Activated CD4-positive, alpha-beta memory T cell treated with anti-CD3 and anti-CD28 coated beads, Interleukin-2, amount 10 ng/mL, durations not matched to agents 7 days and 5 days (primary cell): Measurements from ENCODE around the gene TGFBR3L. TPM values are rescaled to one million over a fixed set of nuclear protein-coding genes. Genes with fewer than 3 reads are reported as not detected.

Experiments used
- CTCF ChIA-PET: fragments of 350-600 bp; sonication (Branson Sonifier 250); formaldehyde crosslinking; loops from one replicate; lab custom pipeline; 2021; ENCODE audit warnings: antibody characterized with exemption, inconsistent platforms; lab: Charles Lee
- POLR2A ChIA-PET: fragments of 350-600 bp; sonication (Branson Sonifier 250); formaldehyde crosslinking; loops from one replicate; lab custom pipeline; 2021; ENCODE audit warnings: antibody characterized with exemption; lab: Charles Lee
- DNase-seq: peaks from one replicate; pipeline ENCODE4 v3.0.0-alpha.2; 2020
- H3K27ac Mint-ChIP-seq: one replicate; pipeline ENCODE4 v1.8.0; 2021; ENCODE audit warnings: mild to moderate bottlenecking, mixed read lengths
- H3K27me3 Mint-ChIP-seq: one replicate; pipeline ENCODE4 v1.8.0; 2021; ENCODE audit warnings: mixed read lengths
- H3K36me3 Mint-ChIP-seq: one replicate; pipeline ENCODE4 v1.8.0; 2021; ENCODE audit warnings: low read depth, mixed read lengths
- H3K4me1 Mint-ChIP-seq: one replicate; pipeline ENCODE4 v1.8.0; 2021; ENCODE audit warnings: mixed read lengths
- H3K4me3 Mint-ChIP-seq: one replicate; pipeline ENCODE4 v1.8.0; 2021; ENCODE audit warnings: mild to moderate bottlenecking, mixed read lengths
- H3K9me3 Mint-ChIP-seq: one replicate; pipeline ENCODE4 v1.8.0; 2021; ENCODE audit warnings: mixed read lengths
- total RNA-seq, 2 experiments: library from RNA; stranded (reverse); gene quantifications; one replicate each; pipeline ENCODE4 v1.2.3, GENCODE V29; 2021

TGFBR3L gene
- total RNA-seq, 2 experiments from 2014 or later, result 4.2 to 4.6 TPM

DNA sequence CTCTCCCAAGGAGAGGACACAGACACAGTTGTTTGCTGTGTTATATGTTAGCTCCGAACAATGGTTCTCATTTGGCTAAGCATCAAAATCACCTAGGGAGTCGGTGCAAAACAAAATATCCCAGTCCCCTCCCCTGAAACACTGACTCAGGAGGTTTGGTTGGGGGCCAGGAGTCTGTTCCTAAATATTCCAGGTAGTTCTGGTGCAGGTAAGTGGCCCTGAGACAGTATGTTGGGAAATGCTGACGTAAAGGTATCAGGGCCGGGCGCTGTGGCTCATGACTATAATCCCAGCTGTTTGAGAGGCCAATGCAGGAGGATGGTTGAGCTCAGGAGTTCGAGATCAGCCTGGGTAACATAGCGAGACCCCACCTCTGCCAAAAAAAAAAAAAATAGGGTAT lies 13.3 kb upstream of the TGFBR3L start:
- H3K27ac Mint-ChIP-seq, result no peak overlapping the region
- no peak for DNase-seq
- peaks cover 17% of the 10 kb centered on the region for H3K36me3 Mint-ChIP-seq
- CTCF ChIA-PET, result interaction anchor here (1.1 to 1.4 kb wide), 4 partner anchors 18 to 333 kb away, joined by 3 to 6 read pairs (median 4); no protein-coding TSS in a partner anchor
- POLR2A ChIA-PET, result interaction anchor here (0.9 kb wide), 1 partner anchor 19 kb away, joined by 5 read pairs; the partner anchor contains the start of gene SNAPC2
- no peaks in the 10 kb centered on the region for H3K27me3 Mint-ChIP-seq
- no peak overlapping the region for H3K4me3 Mint-ChIP-seq
- H3K4me1 Mint-ChIP-seq, result peaks cover 30% of the 10 kb centered on the region
- H3K9me3 Mint-ChIP-seq, result no peaks in the 10 kb centered on the region

DNA sequence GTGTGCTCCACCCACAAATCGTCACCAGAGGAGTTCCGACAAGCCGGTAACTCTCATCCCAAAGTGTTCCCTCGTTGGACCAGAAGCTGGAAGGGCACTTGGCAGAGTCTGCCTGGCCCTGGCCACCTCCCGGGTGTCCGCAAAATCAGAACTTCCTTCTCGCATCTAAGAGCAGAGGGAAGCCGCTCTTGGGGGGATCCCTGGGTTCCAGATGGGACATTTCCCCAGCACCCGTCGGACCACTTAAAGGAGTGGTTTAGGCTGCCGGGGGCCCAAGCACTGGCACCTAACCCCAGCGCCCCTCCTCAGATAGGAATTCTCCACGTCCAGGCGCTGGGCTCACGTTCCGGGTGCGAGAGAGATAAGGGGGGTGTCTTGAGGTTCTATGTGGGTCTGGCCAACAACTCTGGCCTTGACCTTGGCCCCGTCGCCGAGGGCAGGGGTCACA lies 11.8 kb upstream of the TGFBR3L start:
- H3K9me3 Mint-ChIP-seq, result no peaks in the 10 kb centered on the region
- peak overlapping the region; percentile 84 for H3K4me3 Mint-ChIP-seq
- no peak for DNase-seq
- H3K4me1 Mint-ChIP-seq, result peaks cover 30% of the 10 kb centered on the region
- H3K27ac Mint-ChIP-seq, result peak overlapping the region; percentile 89
- no peaks in the 10 kb centered on the region for H3K27me3 Mint-ChIP-seq
- peaks cover 17% of the 10 kb centered on the region for H3K36me3 Mint-ChIP-seq
- CTCF ChIA-PET, result interaction anchor here (0.8 to 2.5 kb wide), 8 partner anchors 16 to 335 kb away, joined by 3 to 24 read pairs (median 6); partner anchors contain the start of genes SNAPC2, TIMM44 and TRAPPC5
- POLR2A ChIA-PET, result interaction anchor here (0.8 to 1.6 kb wide), 8 partner anchors 9 to 273 kb away, joined by 3 to 25 read pairs (median 7); partner anchors contain the start of genes PET100, SNAPC2, TIMM44 and TRAPPC5

DNA sequence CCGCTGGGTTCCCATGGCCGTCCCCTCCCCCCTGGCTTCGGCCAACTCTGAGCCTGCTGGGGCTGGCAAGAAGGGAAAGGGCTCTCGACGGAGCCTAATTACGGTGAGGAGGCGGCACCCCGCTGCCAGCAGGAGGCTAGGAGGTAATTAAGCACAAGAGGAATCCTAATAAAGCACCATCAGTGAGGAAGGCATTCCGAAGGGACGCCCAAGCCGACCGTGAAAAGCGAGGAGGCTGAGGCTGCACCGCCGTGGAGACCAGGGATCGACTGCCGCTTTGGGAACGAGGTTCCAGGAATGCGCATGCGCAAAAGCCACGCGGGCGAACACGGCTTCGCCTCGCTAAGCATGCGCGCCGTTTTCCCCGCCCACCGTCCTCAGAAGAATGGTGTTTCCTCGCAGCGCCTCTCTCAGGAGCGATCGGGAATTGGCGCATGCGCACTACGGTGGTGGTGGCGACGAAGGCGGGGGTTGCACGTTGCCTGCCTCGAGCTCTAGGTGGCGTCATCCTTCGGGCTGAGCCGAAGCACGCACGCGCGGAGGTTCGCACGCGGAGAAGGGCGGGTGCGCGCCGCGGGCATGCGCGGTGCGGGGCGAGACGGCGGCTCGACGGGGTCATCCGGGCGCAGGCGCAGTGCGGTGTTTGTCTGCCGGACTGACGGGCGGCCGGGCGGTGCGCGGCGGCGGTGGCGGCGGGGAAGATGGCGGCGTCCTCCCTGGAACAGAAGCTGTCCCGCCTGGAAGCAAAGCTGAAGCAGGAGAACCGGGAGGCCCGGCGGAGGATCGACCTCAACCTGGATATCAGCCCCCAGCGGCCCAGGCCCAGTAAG lies 11.2 kb upstream of the TGFBR3L start, which contains the start of gene MAP2K7:
TSS of gene MAP2K7 (plus strand) at position 634 of the 830 bp plus-strand sequence. CDS start at position 702, 68 bp downstream.
- peak within 1 kb of the TSS; percentile 89 for H3K27ac Mint-ChIP-seq
- POLR2A ChIA-PET, result interaction anchor here (0.8 to 1.6 kb wide), 8 partner anchors 8 to 274 kb away, joined by 3 to 25 read pairs (median 7); partner anchors contain the start of genes PET100, SNAPC2, TIMM44 and XAB2
- H3K27me3 Mint-ChIP-seq, result no peaks in the 10 kb centered on the region

DNA sequence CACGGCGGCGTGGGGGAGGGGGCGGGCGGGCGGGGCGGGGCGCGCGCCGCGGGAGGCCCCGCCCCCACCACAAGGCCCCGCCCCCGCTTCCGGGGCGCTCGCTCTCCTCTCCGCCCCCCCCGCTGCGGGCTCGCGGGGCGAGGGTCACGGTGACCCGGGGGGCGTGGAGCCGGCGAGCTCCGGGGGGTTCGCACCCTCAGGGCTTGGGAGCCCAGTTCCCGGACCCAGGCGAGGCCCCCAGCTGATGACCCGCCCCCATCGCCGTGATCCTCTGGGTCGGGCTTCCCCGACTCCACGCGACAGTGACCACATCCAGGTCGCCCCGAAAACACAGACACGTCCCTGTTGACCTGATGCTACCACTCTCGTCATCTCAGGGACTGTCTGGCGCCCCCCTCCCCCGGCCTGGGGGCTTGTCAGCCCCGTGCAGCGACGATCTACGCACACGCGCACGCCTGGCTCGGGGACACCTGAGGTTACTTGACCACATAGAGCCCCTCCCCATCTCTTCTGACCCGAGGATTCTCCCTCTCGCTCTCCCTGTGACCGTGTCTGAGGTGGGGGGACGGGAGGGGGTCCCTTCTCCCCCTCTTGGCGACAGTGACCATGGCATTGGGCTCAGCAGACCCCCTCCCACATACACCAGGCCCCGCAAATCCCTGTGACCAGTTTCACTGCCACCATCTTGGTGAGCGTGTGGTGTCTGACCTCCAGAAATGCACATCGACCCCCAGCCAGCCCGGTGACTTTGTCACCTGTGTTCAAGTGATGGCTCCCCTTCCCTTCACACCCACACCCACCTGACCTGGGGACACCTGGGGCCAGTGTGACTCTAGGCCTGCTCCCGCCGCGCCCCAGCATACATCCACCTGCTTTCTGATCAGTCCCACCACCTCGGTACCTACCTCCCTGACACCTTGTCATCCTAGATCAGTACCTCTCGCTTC lies 10.3 kb upstream of the TGFBR3L start:
- H3K36me3 Mint-ChIP-seq, result peaks cover 17% of the 10 kb centered on the region
- H3K4me1 Mint-ChIP-seq, result peaks cover 30% of the 10 kb centered on the region
- no peaks in the 10 kb centered on the region for H3K27me3 Mint-ChIP-seq
- H3K27ac Mint-ChIP-seq, result peak overlapping the region; percentile 83
- peak; percentile 76 for DNase-seq
- ChIA-PET CTCF (interaction anchor here (0.5 to 2.5 kb wide), 14 partner anchors 14 to 336 kb away, joined by 3 to 24 read pairs (median 4); partner anchors contain the start of genes SNAPC2, TIMM44 and TRAPPC5), POLR2A (interaction anchor here (0.7 to 1.6 kb wide), 9 partner anchors 7 to 275 kb away, joined by 3 to 25 read pairs (median 6); partner anchors contain the start of genes PET100, SNAPC2, TIMM44 and XAB2)
- no peaks in the 10 kb centered on the region for H3K9me3 Mint-ChIP-seq
- H3K4me3 Mint-ChIP-seq, result peak overlapping the region; percentile 85

More for the DNA sequence above, 11.2 kb upstream of the TGFBR3L start, which contains the start of gene MAP2K7:
- CTCF ChIA-PET, result interaction anchor here (0.5 to 2.5 kb wide), 14 partner anchors 15 to 335 kb away, joined by 3 to 24 read pairs (median 4); partner anchors contain the start of genes SNAPC2, TIMM44 and TRAPPC5
- no peaks in the 10 kb centered on the region for H3K9me3 Mint-ChIP-seq
- H3K36me3 Mint-ChIP-seq, result peaks cover 17% of the 10 kb centered on the region
- H3K4me3 Mint-ChIP-seq, result peak within 1 kb of the TSS; percentile 85
- peak; percentile 100 for DNase-seq
- peaks cover 30% of the 10 kb centered on the region for H3K4me1 Mint-ChIP-seq

DNA sequence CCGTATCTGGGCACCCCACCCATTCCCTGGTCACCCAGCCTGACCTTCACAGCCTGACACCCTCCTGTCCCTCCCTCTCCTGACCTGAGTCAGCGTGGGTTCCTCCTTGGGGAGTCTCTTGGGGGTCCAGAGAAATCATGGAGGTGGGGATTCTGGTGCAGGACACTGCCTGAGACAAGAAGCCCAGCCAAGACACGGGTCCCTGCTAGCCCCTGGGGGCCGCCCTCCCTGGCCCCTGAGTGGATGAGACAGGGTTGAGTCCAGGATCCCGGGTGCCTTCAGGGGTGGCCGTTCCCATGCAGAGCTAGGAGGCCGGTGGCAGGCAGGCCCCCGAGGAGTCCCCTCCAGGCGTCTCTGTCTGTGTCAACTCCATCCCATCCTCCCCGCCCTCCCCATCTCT lies 9.4 kb upstream of the TGFBR3L start:
- CTCF ChIA-PET, result no interaction called here

DNA sequence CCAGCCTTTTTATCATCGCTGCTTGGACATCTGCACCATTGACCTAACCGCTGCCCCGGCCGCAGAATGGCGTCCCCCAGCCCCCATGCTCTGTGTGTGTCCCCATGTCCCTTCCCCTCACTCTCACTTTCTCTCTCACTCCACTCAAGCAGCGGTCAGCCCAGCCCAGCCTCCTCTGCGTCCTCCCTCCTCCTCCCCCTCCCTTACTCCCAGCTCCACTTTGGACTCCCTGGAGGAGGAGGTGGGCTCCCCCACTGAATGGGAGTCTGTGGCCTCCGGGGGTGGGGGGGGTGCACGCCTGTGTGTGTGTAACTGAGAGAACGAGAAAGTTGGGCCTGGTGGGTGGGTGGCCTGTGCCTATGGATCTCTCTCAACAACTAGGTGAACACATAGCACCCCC lies 8.8 kb upstream of the TGFBR3L start:
- peaks cover 30% of the 10 kb centered on the region for H3K4me1 Mint-ChIP-seq
- H3K36me3 Mint-ChIP-seq, result peaks cover 23% of the 10 kb centered on the region
- no peaks in the 10 kb centered on the region for H3K27me3 Mint-ChIP-seq
- peak overlapping the region; percentile 56 for H3K4me3 Mint-ChIP-seq
- DNase-seq, result no peak
- ChIA-PET CTCF (no interaction called here), POLR2A (no interaction called here)
- no peaks in the 10 kb centered on the region for H3K9me3 Mint-ChIP-seq
- no peak overlapping the region for H3K27ac Mint-ChIP-seq

More for the DNA sequence above, 9.4 kb upstream of the TGFBR3L start:
- POLR2A ChIA-PET, result no interaction called here
- peak overlapping the region; percentile 85 for H3K4me3 Mint-ChIP-seq
- H3K9me3 Mint-ChIP-seq, result no peaks in the 10 kb centered on the region
- DNase-seq, result no peak
- H3K27ac Mint-ChIP-seq, result peak overlapping the region; percentile 83
- H3K27me3 Mint-ChIP-seq, result no peaks in the 10 kb centered on the region
- peaks cover 17% of the 10 kb centered on the region for H3K36me3 Mint-ChIP-seq
- H3K4me1 Mint-ChIP-seq, result peaks cover 30% of the 10 kb centered on the region

DNA sequence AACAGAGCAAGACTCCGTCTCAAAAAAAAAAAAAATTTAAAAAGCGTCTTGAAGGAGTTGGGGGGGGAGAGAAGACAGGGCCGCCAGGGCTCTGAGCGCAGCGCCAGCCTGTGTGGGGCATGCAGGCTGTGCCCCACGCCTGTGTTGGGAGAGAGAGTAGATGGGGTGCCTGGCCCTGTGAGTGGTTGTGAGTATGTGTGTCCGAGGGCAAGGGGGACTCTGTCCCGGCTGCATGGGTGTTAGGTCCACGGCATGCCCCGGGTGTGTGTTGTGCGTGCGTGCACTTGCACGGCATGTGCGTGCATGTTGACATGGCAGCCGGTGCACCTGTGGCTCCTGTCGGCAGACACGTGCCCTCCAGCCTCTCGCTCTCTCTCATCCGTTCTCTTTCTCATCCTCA lies 7.5 kb upstream of the TGFBR3L start:
- CTCF ChIA-PET, result no interaction called here
- Mint-ChIP-seq H3K27ac (no peak overlapping the region), H3K36me3 (peaks cover 31% of the 10 kb centered on the region), H3K9me3 (no peaks in the 10 kb centered on the region), H3K27me3 (no peaks in the 10 kb centered on the region), H3K4me3 (no peak overlapping the region), H3K4me1 (peaks cover 29% of the 10 kb centered on the region)
- POLR2A ChIA-PET, result interaction anchor here (3.8 kb wide), 1 partner anchor 14 kb away, joined by 17 read pairs; the partner anchor contains the start of gene SNAPC2
- DNase-seq, result no peak

DNA sequence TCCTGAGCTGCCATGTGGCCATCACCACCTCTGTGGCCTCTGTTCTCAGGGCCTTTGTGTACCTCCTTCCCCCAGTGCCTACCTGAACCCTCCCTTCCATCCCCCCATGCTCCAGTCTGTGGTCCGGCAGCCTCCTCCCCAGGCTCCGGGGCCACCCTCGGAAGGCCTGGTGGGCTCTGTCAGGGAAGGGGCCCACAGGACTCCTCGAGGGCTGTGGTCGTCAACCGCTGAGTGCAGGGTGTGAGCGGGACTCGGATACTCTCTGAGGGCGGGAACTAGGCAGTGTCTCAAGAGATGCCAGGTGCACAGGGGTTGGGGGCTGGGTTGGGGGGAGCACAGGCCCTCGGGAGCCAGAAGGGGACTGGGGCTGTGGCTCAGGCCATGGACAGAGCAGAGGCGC lies 7.1 kb upstream of the TGFBR3L start:
- ChIA-PET CTCF (no interaction called here), POLR2A (interaction anchor here (3.8 kb wide), 1 partner anchor 13 kb away, joined by 17 read pairs; the partner anchor contains the start of gene SNAPC2)
- Mint-ChIP-seq H3K9me3 (no peaks in the 10 kb centered on the region), H3K4me3 (no peak overlapping the region), H3K27me3 (no peaks in the 10 kb centered on the region), H3K36me3 (peaks cover 32% of the 10 kb centered on the region), H3K4me1 (peaks cover 27% of the 10 kb centered on the region), H3K27ac (no peak overlapping the region)
- DNase-seq, result no peak

DNA sequence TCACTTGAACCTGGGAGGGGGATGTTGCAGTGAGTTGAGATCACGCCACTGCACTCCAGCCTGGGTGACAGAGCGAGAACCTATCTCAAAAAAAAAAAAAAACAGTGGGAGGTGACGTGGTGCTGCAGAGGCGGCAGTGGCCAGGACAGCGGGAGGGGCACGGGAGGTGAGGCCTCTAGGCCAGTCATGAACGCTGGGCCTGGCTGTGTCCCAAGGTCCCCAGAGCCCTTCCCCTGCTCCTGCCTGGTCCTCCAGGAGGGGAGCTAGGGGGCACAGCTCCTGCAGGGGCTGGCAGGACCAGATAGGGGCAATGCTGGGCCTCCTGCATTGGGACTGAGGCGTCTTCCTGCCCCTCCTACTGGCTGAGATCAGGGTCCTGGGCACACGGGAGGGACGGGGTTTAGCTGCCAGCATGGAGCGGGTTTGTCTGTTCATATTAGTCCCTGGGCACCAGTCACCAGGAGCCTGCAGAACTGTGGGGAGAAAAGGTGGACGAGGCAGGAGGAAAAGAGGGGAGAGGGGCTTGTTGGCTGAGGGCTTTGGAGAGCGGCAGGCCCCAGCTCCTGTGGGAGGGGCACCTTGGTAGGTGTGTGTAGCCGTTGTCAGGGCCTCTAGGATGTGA lies 6.4 kb upstream of the TGFBR3L start:
- no peaks in the 10 kb centered on the region for H3K9me3 Mint-ChIP-seq
- H3K27me3 Mint-ChIP-seq, result no peaks in the 10 kb centered on the region
- CTCF ChIA-PET, result no interaction called here
- peaks cover 38% of the 10 kb centered on the region for H3K36me3 Mint-ChIP-seq
- H3K4me1 Mint-ChIP-seq, result peaks cover 22% of the 10 kb centered on the region
- POLR2A ChIA-PET, result interaction anchor here (3.8 kb wide), 1 partner anchor 13 kb away, joined by 17 read pairs; the partner anchor contains the start of gene SNAPC2
- no peak overlapping the region for H3K4me3 Mint-ChIP-seq
- DNase-seq, result no peak
- no peak overlapping the region for H3K27ac Mint-ChIP-seq

DNA sequence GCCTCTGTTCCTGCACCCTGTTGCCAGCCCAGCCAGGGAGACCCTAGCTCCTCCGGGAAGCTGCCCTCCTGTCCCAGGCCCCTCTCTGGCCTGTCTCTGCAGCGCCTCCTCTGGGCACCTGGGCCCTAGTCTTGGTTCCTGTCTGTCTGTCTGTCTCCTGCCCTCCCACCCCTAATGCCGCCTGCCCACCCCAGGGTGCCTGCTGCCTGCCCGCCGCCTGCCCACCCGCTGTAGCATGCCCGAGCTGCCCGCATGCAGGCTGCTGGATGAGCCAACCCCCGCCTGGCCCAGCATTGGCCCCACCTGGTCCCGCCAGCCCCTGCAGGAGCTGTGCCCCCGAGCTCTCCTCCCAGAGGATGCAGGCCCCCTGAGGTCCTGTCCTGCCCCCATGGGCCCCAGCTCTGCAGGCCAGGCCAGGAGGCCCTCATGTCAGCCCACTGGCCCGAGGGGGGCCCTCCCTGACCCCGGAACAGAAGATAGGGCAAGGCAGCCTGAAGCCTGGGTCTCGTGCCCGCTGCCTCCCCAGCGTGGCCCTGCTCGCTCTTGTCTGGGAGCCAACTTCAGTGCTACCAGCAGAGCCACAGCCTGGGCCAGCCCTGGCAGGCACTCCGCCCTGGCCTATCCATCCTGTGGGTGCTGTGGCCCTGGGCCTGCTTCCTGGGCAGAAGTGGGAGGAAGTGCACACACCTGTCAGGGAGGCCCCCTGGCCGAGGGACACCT lies 5.7 kb upstream of the TGFBR3L start:
- CTCF ChIA-PET, result no interaction called here
- H3K27ac Mint-ChIP-seq, result no peak overlapping the region
- POLR2A ChIA-PET, result interaction anchor here (3.8 kb wide), 1 partner anchor 12 kb away, joined by 17 read pairs; the partner anchor contains the start of gene SNAPC2
- no peak for DNase-seq
- H3K27me3 Mint-ChIP-seq, result no peaks in the 10 kb centered on the region
- peaks cover 35% of the 10 kb centered on the region for H3K36me3 Mint-ChIP-seq
- H3K4me1 Mint-ChIP-seq, result peaks cover 18% of the 10 kb centered on the region
- no peak overlapping the region for H3K4me3 Mint-ChIP-seq
- H3K9me3 Mint-ChIP-seq, result no peaks in the 10 kb centered on the region

DNA sequence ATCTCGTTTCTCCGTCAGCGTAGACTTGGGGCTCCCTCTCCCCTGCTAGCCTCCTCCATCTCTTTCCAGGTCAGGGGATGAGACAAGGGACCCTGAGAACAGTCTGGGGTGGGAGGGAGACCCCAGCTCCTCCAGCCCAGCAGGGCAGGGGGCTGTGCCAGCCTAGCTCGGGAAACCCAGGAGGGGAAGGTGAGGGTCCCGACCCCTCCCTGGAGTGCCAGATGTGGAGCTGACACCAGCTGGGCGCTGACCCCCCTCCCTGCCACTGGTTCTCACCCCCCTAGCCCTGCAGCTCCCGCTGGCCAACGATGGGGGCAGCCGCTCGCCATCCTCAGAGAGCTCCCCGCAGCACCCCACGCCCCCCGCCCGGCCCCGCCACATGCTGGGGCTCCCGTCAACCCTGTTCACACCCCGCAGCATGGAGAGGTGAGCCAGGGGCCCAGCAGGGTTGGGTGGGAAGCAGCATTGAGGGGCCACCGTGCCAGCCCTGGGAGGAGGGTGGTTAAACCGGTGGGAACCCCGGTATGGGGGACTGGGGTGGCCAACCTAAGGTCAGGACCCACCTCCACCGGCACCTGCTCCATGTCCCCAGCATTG lies 5.1 kb upstream of the TGFBR3L start:
- Mint-ChIP-seq H3K4me1 (peaks cover 14% of the 10 kb centered on the region), H3K9me3 (no peaks in the 10 kb centered on the region), H3K27ac (no peak overlapping the region), H3K4me3 (no peak overlapping the region), H3K36me3 (peaks cover 34% of the 10 kb centered on the region), H3K27me3 (no peaks in the 10 kb centered on the region)
- ChIA-PET CTCF (no interaction called here), POLR2A (interaction anchor here (3.8 kb wide), 1 partner anchor 11 kb away, joined by 17 read pairs; the partner anchor contains the start of gene SNAPC2)
- DNase-seq, result no peak
